AG04450 (cell line): Measurements from ENCODE around the gene SYT14. TPM values are rescaled to one million over a fixed set of nuclear protein-coding genes. Genes with fewer than 3 reads are reported as not detected.

ENCODE experiments used
- CTCF ChIA-PET: fragments of 300-600, 350-600 bp; formaldehyde crosslinking; extraction: SDS; loops from one replicate; lab custom pipeline; 2022; ENCODE audit warnings: antibody characterized with exemption, inconsistent platforms; lab: Charles Lee
- POLR2A ChIA-PET: fragments of 350-600 bp; formaldehyde crosslinking; extraction: SDS; loops from one replicate; lab custom pipeline; 2021; ENCODE audit warnings: antibody characterized with exemption, inconsistent platforms; lab: Yijun Ruan, JAX
- DNase-seq: peaks from one replicate; pipeline ENCODE4 v3.0.0-alpha.2; 2011; ENCODE audit warnings: low read depth, low spot score
- H3K27ac ChIP-seq: one replicate; pipeline ENCODE4 v1.5.1; 2012; ENCODE audit warnings: low read depth, low read length, control low read depth
- H3K27me3 ChIP-seq: one replicate; pipeline ENCODE4 v1.6.0; 2012; ENCODE audit warnings: low read length; ENCODE audit not compliant: control insufficient read depth, insufficient read depth
- H3K4me3 ChIP-seq: 2 replicates; pipeline ENCODE4 v1.5.1; 2011; ENCODE audit warnings: mild to moderate bottlenecking, low read depth, low read length, control low read depth
- H3K9me3 ChIP-seq: 2 replicates; pipeline ENCODE4 v1.5.1; 2012; ENCODE audit warnings: low read length; ENCODE audit not compliant: control insufficient read depth, insufficient read depth
- CTCF ChIP-seq: IDR thresholded peaks from 2 replicates; pipeline ENCODE4 v1.5.1; 2011; ENCODE audit warnings: low read depth, low read length, control low read depth, inconsistent platforms
- polyA plus RNA-seq: library from polyadenylated mRNA; depleted of rRNA; stranded (reverse); fragments of >200 nt; gene quantifications from 2 replicates; pipeline ENCODE4 v1.2.3, GENCODE V29; 2011

SYT14 gene
- polyA plus RNA-seq, 1 experiment, result 4.8 TPM

- TF ChIP-seq CTCF, result no peak
- Histone ChIP-seq H3K9me3 (no peaks in the 10 kb centered on the region), H3K4me3 (no peak overlapping the region), H3K27ac (no peak overlapping the region), H3K27me3 (no peaks in the 10 kb centered on the region)
- peak; percentile 34 for DNase-seq
- CTCF ChIA-PET, result no interaction called here
- POLR2A ChIA-PET, result no interaction called here
Observed at GRCh38 chr1:210123924-210124589, 186.0 kb downstream of the SYT14 start.

GRCh38 chr1:210124736-210125135, 186.7 kb downstream of the SYT14 start:
- ChIA-PET POLR2A (no interaction called here), CTCF (interaction anchor here (1.4 kb wide), 1 partner anchor 19 kb away, joined by 3 read pairs; no protein-coding TSS in a partner anchor)
- Histone ChIP-seq H3K27me3 (no peaks in the 10 kb centered on the region), H3K4me3 (no peak overlapping the region), H3K9me3 (no peaks in the 10 kb centered on the region), H3K27ac (no peak overlapping the region)
- DNase-seq, result no peak
- TF ChIP-seq CTCF, result no peak

- H3K4me3 ChIP-seq, result no peak overlapping the region
- H3K27me3 ChIP-seq, result no peaks in the 10 kb centered on the region
- H3K27ac ChIP-seq, result no peak overlapping the region
- ChIA-PET CTCF (interaction anchor here (1.4 kb wide), 1 partner anchor 19 kb away, joined by 3 read pairs; no protein-coding TSS in a partner anchor), POLR2A (no interaction called here)
- no peak for TF ChIP-seq CTCF
- H3K9me3 ChIP-seq, result no peaks in the 10 kb centered on the region
- no peak for DNase-seq
Observed at GRCh38 chr1:210125143-210125542, 187.1 kb downstream of the SYT14 start.

GRCh38 chr1:210129092-210129491, 191.1 kb downstream of the SYT14 start:
- no peaks in the 10 kb centered on the region for H3K9me3 ChIP-seq
- no peak for TF ChIP-seq CTCF
- no peaks in the 10 kb centered on the region for H3K27me3 ChIP-seq
- CTCF ChIA-PET, result interaction anchor here (1.7 kb wide), 1 partner anchor 182 kb away, joined by 7 read pairs; no protein-coding TSS in a partner anchor
- DNase-seq, result no peak
- H3K4me3 ChIP-seq, result no peak overlapping the region
- no peak overlapping the region for H3K27ac ChIP-seq
- POLR2A ChIA-PET, result no interaction called here

- no peak overlapping the region for H3K27ac ChIP-seq
Observed at GRCh38 chr1:210129759-210130158, 191.7 kb downstream of the SYT14 start.

More at GRCh38 chr1:210129759-210130158, 191.7 kb downstream of the SYT14 start:
- no peak for TF ChIP-seq CTCF
- no peak for DNase-seq
- H3K4me3 ChIP-seq, result no peak overlapping the region
- ChIA-PET POLR2A (no interaction called here), CTCF (interaction anchor here (0.7 to 1.7 kb wide), 2 partner anchors 13 to 181 kb away, joined by 3 to 7 read pairs; no protein-coding TSS in a partner anchor)
- no peaks in the 10 kb centered on the region for H3K27me3 ChIP-seq
- H3K9me3 ChIP-seq, result no peaks in the 10 kb centered on the region
